OCI-M2 (cell line): ENCODE measurements around the gene C2orf92.

Source experiments
- DNase-seq: peaks from one replicate; lab custom pipeline; 2025; ENCODE audit not compliant: unreplicated experiment; lab: John Stamatoyannopoulos, UW

C2orf92 gene

GRCh38 chr2:97726261-97727064 lies 57.0 kb downstream of the C2orf92 start:
- no peak for DNase-seq

DNA sequence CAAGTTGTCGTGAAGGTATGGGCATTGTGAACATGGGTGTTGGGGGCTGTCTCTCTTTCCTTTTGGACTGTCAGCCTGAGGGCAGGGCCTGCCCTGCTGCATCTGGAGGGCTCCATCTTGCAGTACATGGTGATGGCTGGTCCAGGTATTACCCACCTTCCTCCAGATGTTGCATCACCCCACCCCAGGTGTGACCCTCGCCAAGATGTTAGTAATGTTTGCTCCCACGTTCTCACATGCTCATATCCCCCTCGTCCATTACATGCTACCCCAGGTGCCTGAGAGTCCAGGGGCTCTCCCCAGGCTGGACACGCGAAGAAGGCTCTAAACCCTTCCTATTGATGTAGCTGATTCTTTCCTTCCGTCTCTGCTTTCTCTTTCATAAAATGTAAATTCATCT lies 57.8 kb downstream of the C2orf92 start:
- DNase-seq = no peak

- DNase-seq = no peak
Observed at GRCh38 chr2:97728091-97728731, 58.7 kb downstream of the C2orf92 start.

GRCh38 chr2:97730245-97730644 lies 60.7 kb downstream of the C2orf92 start:
- no peak for DNase-seq

- no peak for DNase-seq
Observed at GRCh38 chr2:97731274-97732020, 61.9 kb downstream of the C2orf92 start.

DNA sequence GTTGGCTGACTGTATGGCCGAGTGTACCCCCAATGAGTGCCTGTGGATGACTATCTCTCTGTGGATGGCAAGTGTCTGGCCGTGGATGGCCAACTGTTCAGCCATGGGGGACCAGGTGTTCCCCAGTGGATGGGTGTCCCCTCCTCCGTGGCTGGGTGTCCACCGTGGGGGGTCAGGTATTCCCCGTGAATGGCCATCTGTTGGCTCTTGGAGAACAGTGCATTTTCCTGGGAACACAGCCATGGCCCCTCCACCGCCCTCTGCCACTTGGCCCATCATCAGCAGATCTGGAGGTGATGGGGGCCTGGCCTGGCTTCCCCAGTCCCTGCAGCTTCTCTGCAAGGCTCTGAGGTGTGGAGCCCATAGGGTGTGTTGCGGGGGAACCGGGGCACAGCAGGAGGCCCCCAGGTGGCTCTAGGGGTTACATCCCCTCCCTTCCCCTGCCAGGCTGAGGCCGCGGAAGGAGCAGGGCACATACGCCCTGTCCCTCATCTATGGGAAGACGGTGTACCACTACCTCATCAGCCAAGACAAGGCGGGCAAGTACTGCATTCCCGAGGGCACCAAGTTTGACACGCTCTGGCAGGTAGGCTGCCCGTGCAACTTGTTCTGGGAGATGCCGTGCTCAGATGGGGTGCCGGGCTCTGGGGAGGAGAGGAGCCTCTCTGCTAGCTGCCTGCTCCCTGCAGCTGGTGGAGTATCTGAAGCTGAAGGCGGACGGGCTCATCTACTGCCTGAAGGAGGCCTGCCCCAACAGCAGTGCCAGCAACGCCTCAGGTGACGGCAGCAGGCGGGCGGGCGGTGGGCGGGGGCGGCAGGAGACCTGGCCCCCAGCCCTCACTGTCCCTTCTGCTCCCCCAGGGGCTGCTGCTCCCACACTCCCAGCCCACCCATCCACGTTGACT lies 63.2 kb downstream of the C2orf92 start:
- no peak for DNase-seq

DNA sequence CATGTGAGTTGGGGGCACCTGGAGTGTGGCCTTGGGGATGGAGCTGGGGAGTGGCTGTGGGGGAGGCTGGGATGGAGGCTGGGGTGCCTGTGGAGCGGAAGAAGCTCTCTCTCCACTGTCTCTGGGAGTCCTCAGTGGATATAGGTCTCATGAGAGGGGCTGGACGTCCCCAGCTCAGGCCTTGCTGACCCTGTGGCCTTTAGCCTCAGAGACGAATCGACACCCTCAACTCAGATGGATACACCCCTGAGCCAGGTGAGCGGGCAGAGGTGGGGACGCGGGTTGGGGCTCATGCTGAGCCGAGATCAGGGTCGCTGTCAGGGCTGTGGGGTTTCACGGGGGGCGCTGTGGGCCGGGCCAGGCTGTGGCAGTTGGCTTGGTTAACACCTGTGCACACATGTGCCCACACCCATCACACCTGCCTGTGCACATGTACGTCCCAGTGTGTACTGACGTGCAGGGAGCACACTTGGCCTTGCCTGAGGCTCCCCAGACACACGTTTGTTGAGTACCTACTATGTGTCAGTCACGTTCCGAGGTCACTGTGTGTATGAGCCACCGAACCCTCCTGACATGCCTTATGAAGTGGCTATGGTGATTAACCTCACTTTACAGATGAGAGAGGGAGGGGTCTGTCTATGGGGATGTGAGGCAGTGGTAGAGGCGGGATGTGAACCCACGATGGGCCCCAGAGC lies 64.0 kb downstream of the C2orf92 start:
- no peak for DNase-seq

- DNase-seq = no peak
Observed at GRCh38 chr2:97734061-97735051, 64.8 kb downstream of the C2orf92 start.

GRCh38 chr2:97735161-97735561 lies 65.6 kb downstream of the C2orf92 start:
- no peak for DNase-seq

DNA sequence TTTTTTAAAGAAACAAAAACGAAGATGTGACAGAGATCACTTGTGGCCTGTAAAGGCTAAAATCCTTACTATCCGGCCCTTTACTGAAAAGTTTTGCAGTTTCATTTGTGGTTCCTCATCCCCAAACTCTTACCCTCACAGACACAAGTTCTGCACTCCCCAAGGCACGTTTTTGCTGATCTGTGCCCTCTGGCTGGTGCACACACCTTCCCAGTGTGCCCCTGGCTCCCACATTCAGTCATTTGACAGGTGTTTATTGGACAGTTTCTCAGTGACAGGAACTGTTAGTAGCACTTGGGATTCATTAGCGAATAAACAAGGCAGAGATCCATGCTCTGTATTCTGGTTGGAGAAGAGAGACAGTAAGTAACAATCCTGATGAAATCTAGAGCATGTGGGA lies 66.7 kb downstream of the C2orf92 start:
- no peak for DNase-seq

- no peak for DNase-seq
Observed at GRCh38 chr2:97736608-97737330, 67.3 kb downstream of the C2orf92 start.

- DNase-seq = no peak
Observed at GRCh38 chr2:97737421-97738178, 68.1 kb downstream of the C2orf92 start.

DNA sequence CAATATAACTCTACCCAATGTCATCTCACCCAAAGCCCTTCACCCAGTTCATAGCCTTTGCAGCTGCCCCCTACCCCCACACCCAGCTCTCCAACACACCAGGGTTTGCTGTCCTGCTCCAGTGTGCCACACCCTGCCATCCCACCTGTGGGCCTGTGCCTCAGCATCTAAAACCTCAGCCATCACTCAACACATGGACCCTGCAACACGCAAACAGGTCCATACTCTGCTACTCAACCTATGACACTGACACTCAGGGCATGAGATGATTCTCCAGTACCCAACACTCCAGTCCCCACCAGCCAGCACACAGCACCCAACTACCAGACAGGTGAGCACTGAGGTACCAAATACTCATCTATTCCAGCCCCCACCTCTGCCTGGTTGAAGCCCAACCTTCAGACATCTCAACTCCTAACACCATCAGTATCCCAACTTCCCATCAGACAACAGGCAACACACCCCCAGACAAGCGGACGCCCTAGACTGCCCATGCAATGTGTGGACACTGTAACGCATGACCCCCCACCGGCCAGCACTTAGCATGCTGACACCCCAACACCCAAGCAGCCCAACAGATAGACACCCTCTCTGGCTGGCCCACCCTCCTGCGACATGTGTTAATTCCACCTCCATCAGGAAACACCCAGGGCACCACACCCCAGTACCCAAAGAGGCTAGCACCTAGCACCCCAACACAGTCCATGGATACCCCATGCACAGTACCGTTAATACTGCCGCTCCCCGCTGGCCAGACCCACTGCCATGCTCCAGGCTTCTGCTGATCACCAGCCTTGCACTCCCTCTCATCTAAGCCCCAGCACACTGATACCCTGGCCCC lies 68.9 kb downstream of the C2orf92 start:
- no peak for DNase-seq

DNA sequence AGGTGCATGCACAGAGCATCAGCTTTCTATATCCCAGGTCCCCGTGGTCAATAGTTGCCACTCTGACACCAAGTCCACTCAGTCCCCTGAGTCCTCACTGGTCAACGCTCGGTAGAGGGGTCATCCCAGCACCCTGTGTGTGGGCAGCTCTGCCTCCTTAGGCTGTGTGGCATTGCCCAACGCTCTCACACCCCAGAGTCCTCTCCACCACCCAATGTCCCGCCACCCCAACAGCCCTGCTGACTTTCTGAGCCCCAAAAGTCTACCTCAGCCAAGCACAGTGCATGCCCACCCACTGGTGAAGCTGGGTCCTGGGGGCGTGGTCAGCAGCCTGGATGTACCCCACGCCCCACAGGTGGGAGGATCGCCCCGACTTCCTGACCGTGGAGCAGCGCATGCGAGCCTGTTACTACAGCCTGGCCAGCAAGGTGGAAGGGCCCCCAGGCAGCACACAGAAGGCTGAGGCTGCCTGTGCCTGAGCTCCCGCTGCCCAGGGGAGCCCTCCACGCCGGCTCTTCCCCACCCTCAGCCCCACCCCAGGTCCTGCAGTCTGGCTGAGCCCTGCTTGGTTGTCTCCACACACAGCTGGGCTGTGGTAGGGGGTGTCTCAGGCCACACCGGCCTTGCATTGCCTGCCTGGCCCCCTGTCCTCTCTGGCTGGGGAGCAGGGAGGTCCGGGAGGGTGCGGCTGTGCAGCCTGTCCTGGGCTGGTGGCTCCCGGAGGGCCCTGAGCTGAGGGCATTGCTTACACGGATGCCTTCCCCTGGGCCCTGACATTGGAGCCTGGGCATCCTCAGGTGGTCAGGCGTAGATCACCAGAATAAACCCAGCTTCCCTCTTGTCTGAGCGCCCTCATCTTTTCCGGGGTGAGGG lies 69.7 kb downstream of the C2orf92 start:
- DNase-seq = no peak

DNA sequence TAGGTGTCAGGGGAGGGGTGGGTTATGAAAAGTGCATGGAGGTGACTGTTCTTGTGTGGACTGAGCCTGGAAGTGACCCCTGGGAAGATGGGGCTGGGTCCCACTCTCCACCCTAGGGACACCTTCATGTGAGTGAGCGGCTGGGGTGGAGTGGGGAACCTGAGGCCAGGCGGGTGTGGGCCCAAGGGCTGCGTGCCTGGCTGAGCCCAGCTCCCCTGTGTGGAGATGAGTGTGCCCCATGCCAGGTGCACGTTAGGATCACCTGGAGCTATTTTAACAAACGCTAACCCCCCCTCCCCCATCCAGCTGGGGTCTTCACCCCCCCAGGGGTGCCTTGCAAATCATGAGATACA lies 70.4 kb downstream of the C2orf92 start:
- DNase-seq = no peak

DNA sequence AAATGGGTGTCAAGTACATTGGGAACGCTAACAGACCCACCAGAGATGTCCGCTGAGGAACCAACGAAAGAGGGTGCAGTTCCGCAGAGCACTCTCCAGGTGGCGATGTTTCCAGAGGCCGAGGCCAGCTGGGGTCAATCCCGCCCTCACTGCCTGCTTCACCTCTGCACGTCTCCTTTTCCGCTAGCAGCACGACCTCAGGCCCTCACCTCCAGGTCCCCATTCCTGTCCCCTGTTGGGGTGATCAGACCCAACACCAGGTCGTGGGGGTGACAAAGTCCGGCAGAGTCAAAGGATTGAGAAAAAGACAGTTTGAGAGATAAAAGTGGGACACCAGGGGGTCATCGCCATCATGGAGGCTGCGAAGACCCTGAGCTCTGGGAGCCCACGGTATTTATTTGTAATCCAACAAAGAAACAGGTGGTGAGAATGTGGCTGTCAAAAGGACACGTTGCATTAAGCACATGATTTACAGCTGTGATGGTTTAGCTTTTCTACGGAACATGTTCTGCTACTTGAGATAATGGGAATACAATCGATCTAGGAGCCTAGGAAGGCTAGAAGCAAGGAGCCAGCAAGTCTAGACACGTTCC lies 71.2 kb downstream of the C2orf92 start:
- DNase-seq = no peak
